HG02763 (cell line): Measurements from ENCODE around the gene SEMA6D.
"Not testable (repeated sequence)": the region's sequence is repeated elsewhere in the genome, so short reads cannot be mapped to it uniquely, and the experiment has no call there.

Experiments used
- ATAC-seq: cut with Tn5 transposase; IDR thresholded peaks from one replicate; pipeline ENCODE4 v1.9.1; 2021; ENCODE audit warnings: mild to moderate bottlenecking, moderate library complexity; ENCODE audit not compliant: unreplicated experiment

The SEMA6D gene

DNA sequence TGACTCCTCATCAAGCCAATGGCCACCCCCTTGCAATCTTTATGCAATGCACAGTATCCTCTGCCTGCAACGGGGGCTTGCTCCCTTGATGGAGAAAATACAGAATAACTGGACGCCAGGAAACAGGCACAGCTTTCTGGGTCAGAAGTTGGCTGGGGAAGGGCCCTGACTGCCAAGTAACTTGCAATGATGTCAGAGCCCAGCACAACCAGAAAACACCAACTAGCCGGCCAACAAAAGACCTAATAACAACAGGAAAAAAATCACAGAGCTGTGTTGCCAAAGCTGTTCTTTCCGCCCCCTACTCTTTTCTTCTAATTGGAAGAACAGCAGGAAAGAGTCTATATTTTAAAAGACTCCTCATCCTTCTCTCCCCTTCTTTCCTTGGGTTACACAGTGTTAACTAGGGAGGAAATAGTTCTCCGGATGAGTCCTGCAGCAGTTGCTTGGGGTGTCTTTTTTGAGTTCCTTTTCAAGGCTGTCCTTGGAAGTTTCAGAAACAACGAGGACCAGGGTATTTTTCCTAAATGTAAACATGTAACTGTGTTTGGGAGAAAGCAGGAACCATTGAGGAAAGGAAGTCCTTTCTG is 1.4 kb upstream of the SEMA6D start:
- ATAC-seq, result no peak

DNA sequence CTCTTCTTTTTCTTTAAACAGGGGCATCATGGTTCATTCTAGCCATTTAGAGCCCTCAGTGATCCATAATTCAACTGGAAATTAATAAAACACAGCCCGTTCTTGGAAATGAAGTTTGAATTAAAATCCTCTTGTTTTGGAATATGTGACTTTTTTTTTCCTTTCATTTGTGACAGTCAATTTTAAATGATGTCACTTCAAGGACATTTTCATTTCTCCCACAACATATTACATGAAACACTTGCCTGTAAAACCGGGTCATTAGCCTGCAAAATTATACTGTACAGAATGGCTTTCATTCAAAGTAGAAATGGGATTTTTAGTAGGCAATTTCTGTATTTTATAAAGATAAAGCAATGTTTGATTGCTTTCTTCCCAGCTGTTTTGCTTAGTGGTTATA is 789 bp upstream of the SEMA6D start:
- no peak for ATAC-seq

DNA sequence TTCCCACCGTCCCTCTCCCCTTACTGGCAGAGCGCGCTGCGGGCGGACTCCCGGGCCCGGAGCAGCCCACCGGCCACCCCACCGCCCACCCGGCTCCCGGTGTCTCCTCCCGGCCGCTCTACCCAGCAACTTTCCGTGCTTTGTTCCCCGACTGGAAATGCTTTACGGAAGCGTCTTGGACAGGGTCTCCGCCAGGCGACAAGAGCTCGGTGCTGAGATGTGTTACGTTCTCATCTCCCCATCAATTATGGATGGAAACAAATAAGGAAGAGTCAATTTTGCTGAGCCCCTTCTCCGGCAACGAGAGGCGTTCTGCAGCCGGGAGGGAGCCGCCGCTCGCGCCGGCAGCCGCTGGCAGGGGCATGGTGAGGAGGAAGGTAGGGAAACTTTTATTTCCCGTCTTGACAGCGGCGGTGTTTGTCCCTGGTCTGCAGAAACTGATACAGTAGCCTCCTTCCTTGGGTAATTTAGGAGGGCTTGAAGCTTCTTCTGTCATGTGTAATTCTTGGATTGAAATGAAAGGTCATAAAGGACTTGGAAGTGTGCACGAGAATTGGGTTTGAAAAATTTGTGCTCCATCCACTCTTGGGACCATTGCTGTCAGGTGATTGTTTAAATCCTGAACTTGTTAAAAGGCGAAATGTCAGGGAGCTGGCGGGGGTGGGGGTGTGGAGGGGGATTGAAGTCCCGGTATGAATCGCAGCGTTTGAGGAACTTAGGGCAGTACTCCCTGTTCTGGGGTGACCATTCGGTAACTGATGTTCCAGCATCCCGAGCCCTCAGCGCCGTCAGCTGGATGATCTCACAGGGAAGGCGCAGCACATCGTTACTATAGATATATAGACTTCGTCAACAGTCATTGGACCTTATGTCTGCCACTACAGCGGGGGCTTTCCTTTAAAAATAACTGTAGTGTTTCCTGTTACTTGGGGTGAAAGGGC is 1.5 kb downstream of the SEMA6D start:
- ATAC-seq, result no peak

DNA sequence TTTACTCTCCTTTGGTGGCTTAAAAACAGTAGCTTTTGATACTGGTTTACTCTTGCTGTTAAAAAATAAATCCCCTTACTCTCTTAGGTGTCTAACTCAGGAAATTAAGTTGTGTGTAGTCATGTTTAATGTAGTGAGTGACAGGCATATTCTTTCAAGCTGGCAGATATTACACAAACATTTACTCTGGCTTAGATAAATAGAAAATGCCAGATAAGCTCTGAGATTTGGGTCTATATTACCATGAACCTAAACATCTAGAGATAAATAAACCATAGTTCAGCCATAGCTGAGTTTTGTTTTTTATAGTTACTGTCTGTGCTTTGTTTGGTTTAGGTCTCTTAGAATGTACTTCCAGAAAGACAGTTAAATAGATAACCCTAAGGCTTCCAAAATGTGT is 2.4 kb downstream of the SEMA6D start:
- no peak for ATAC-seq

DNA sequence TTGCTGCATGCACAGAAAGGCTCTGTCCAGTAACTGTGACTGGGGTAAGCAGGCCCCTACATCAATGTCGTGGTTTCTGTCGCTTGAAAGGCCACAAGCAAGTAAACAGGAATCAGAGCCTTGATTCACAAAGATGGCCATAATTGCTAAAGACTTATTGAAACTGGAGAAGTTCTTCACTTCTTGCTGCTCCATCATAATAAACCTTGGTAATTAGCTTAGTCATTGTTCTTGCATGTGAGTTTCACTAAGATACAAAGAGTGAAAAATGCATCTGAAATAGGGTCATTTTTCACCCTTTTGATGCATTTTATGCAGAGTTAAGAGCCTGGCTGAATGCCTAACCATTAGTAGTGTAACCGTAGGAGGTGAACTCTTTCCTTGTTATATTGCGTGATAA is 3.2 kb downstream of the SEMA6D start:
- no peak for ATAC-seq

DNA sequence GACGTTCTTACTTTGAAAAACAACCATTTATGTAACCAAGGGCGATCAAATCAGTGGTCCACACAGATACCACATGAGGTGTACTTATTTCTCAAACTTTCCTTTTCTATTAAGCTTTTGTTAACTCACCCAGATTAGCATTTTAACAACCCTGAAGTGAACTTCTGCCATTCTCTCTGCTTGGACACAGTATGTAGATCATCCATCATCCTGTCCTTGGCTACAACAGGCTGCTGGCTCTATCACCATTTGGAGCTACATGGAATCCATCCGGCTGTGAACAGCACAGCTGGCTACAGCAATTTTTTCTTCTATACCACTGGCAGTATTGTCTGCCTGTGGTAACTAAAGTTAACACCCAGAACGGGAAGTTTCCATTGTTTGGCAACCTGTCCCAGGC is 4.4 kb downstream of the SEMA6D start:
- no peak for ATAC-seq

DNA sequence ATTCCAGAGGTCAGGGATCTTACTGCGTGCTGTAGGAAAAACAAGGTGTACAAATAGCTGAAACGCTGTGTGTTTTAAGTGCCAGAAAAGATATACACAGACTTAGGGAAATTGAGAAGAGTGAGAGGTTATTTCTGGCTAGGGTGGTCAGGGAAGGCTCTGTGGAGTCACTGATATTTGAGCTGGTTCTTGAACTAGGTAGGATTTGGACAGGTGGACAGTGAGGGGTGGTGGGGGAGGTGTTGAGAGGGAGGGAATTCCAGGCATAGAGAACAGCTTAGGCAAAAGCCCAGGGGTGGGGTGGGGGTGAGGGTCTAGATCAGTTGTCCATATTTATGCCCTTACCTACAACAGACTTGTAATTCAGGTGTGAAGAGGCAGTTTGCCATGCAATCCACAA is 7.0 kb downstream of the SEMA6D start:
- ATAC-seq, result no peak

DNA sequence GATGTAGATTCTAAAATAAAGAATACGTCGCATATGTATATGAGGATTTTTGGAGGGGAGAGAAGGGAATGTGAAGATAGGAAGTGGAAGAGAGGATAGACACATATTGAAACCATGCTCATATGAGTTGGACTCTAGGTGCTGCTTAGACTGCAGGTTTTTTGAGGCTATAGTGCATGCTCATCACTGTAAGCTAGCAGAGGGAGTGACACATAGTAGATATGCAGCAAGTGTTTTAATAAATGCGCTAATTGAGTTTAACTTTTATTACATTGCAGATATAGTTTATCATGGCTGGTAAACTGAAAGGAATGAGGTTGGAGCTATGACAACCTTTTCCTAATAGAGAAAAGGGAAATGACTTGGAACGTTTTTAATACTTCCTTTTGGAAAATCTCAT is 7.7 kb downstream of the SEMA6D start:
- no peak for ATAC-seq

DNA sequence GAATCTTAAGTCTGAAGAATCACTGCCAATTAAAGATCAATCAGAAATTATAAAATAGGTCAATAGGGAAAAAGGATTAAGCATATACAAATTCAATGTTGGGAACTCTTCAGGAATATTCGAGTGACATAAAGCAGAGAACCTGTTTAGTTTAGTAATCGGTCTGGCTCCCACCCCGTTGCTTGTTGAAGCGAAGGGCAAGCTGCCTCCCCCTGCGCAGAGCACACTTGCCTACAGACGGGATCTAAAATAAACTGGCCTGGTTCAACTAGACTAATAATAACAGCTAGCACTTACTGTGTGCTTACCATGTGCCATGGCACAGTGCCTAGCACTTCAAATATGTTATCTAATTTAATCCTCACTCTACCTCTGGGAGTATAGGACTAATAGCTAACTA is 8.6 kb downstream of the SEMA6D start:
- no peak for ATAC-seq

DNA sequence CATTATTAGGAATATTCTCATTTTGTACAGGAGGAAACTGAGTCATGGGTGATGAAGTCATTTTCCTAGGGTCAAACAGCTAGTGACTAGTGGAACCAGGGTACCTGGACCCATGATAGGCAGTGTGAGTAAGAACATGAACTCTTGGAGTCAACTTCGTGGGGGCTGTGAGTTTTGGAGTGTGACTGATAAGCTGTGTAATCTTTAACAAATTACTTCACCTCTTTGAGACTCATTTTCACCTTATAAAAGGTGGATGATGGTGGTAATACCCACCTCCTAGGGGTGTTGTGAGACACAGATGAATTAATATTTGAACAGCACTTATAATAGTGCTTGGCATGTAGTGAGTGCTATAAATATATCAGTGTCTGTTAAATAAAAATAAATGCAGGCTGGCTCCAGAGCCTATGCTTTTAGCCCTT is 9.1 kb downstream of the SEMA6D start:
- ATAC-seq, result no peak

DNA sequence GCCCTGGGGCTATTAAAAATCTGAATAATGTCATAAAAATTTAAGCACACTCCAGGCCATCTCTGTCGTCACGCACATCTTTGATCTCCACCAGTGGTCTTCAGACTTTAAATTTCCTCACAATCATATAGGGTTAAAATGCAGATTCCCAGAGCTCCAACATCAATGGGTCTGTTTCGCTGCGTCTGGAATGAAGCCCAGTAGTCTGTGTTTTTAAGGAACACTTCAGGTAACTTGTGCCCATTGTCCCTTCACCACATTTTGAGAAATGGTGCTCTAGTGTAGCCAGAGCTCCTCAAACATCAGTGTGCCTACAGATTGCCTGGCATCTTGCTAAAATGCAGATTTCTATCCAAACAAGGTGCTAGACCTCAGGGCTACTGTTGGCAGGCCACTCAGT is 9.8 kb downstream of the SEMA6D start:
- ATAC-seq, result no peak

DNA sequence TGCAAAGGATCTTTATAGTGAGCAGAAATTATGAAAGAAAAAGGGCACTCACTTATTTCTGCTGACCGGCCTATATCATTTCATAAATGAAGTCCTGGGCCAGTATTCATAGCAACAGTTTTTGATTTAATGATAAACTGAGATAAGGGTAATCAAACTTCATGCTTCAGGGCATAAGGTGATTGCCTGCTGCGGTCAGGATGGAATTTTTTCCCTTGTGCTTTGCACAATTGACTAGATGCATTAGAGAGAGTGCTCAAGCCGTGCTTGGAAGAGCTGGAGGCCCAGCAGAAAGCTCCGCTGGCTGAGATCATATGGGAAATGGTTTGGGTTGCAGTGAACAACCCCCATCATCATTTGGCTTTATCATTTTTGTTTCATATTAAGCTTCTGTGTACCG is 10.4 kb downstream of the SEMA6D start:
- no peak for ATAC-seq

DNA sequence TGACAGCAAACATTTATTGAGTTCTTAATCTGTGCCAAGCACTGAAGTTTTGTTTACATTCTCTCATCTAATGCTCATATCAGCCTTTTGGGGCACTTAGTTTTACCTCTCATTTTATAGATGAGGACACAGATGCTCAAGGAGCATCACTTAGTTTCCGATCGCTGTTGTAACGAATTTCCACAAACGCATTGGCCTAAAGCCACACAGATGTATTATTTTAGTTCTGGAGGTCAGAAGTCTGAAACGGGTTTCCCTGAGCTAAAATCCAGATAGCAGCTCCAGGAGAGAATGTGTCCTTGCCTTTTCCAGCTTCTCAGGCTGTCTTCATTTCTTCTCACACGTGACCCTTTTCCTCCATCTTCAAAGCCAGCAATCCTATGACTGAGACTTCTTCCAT is 11.1 kb downstream of the SEMA6D start:
- no peak for ATAC-seq

DNA sequence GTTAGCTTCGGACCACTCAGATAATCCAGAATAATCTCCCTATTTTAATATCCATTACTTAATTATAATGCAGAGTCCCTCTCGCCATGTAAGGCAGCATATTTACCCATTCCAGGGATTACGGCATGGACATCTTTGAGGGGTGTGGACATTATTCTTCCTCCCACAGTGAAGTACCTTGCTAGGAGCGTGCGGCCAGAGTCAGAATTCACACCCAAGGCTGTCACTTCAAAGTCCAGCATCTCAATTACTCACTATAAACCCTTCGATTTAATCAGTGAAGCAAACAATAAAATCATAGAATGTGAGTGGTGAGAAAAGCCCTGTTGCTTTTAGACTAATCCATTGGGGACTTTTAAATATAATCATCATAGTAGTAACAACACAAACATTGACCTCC is 11.6 kb downstream of the SEMA6D start:
- no peak for ATAC-seq

DNA sequence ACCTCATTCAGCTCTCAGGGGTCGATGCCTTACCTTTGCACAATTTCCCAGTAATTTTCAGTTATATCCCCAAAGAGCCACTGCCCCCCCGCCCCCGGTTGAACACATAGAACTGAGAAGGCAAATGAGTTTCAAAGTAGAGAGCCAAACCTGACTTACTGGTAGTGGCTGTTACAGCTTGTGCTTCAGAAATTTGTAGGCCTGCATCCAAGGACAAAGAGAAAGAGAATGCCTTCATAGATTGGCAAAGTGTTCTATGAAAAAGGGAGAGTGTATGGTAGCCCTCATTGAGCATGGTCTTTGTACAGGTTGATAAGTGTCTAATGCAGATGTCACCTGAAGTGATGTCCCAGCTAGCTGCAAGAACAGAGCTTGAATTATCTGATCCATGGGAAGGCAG is 13.9 kb downstream of the SEMA6D start:
- no peak for ATAC-seq

DNA sequence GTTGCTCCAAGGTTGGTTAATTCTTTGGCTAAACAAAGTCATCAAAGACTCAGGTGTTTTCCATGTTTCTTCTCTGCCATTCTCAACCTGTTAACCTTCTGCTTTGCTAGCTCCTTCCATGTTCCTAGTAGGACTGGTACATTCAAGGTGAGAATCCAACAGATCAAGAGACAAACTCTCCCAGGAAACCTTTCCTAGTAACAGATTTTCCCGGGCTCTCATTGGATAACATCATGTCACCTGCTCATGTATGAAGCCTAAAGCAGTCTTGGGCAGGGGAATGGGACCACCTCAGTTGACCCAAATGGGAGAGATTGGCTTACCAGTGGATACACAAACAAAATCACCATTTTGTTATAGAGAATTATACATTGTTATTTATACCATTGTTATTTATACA is 14.9 kb downstream of the SEMA6D start:
- no peak for ATAC-seq

DNA sequence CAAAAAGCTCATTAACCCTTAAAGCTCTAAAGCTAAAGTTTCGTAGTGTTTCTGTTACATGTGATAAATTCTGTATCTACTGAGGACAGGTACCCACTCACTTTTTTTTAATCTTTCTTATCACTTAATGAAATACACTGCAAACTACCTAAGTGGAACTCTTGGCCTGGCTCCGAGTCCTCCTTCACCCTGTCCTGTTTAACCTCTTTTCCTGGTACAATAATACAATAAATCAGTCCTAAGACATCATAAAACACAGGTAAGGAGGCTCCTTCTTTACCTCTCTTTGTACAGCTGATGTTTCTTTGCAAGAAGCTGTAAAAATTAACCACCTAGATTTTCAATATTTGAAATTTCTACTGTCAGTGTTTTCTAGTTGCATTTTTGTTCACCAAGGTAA is 15.8 kb downstream of the SEMA6D start:
- ATAC-seq, result no peak

DNA sequence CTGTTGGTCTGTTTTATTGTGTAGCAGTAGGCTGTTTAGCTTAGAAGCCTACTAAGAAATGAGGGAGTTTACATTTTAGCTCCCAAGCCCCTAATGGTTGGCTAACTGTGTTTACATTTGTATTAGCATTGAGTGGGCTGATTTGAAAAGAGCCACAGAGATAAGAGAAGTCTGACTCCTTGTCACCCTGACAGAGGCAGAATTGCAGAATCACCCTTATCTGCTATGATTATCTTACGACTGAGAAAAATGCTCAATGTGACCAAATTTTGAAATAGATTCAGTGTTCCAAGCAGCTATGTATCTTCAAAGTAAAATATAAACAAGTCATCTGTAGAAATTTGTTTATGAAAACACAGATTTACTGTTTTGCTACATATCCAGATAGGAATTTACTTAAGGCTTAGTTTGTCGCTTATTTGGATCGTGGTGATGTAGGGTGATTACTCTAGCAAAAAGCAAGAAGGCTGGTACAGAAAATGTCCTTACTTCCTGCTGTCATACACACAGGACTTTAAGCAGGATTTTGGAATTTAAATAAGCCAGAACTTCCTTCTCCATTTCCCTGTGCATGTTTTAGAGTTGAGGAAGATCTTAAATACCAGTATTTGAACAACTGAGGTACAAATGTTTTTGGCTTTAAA is 19.0 kb downstream of the SEMA6D start:
- ATAC-seq, result no peak

DNA sequence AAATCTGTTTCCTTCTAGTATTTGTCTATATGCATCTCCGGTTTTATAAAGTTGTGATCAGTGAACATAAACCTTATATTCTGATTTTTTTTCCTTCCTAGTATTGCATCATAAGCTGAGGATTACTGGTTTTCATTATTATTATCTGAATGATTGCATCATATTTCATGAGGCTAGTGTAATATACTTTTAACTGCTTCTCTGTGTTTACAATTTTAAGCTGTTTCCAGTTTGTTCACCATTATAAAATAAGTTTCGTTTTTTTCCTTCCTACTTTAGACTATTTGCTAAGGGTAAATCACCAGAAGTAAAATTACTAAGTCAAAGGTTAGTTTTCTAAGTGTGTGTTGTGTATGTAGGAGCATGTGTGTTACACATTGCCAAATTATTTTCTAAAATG is 20.2 kb downstream of the SEMA6D start:
- no peak for ATAC-seq

DNA sequence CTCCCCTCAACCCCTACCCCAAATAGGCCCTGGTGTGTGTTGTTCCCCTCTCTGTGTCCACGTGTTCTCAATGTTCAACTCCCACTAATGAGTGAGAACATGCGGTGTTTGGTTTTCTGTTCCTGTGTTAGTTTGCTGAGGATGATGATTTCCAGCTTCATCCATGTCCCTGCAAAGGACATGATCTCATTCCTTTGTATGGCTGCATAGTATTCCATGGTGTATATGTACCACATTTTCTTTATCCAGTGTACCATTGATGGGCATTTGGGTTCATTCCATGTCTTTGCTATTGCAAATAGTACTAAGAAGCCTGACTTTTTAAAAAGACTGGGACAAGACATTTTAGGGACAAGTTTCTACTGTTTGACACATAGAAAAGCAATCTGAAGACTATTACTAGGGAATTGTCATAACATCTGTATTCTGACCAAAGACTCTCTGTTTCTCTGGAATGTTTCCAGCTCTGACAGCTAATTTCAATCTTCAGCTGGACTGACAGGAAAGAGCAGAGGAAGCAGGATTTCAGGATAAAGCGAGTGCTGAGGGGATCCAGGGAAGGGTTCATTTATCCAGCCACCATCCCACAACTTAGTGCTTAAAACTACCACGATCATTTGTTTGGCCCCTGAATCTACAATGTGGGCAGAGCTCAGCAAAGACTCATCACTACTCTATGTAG is 21.0 kb downstream of the SEMA6D start:
- ATAC-seq, result not testable (repeated sequence)

DNA sequence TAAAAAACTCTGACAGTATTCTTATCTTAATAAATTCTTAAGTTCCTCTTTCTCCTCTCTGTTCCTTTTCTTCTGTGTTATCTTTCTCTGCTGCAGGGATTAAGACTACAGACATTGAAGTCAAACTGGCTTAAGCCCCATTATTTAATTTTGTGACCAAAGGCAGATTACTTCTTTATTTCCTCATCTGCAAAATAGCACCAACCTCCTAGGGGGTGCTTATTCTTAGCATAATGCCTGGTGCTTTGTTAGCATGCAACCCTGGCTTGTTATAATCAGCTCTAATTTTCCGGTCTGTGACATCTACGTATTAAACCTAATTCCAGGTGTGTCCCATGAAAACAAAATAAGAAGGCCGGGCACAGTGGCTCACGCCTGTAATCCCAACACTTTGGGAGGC is 23.8 kb downstream of the SEMA6D start:
- no peak for ATAC-seq

DNA sequence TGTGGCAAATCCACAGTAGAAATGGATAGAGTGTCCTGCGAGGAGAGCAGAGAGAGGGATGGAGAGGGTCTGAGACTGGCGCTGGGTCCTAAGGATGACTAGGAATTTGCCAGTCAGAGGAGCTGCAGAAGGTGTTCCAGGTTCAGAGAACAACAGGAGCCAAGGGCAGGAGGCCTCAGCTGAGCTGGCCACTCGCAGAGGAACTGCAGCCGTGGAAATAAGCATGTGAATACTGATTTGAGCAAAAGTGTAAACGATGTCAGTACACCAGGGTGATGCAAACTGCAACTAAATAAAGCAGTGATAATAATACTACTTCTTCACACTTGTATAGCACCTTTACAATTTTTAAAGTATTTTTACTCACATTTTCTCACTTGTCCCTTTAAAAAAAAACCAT is 24.6 kb downstream of the SEMA6D start:
- ATAC-seq, result no peak
